LNCaP clone FGC (cell line): ENCODE results near the gene EXOSC10.
"Not testable (repeated sequence)": the region's sequence is repeated elsewhere in the genome, so short reads cannot be mapped to it uniquely, and the experiment has no call there.

Source experiments
- DNase-seq: peaks from one replicate; pipeline ENCODE4 v3.0.0-alpha.2; 2011; ENCODE audit warnings: low read depth
- H3K4me3 ChIP-seq: 2 replicates; pipeline ENCODE4 v1.5.1; 2011; ENCODE audit warnings: mild to moderate bottlenecking, low read depth, low read length, control low read depth
- TF ChIP-seq, protein P1 (sequence below): IDR thresholded peaks from 2 replicates; pipeline ENCODE4 v1.5.1; 2012; ENCODE audit warnings: mild to moderate bottlenecking; ENCODE audit not compliant: control insufficient read depth, insufficient read depth; ENCODE audit errors: extremely low read depth

EXOSC10 gene

DNA sequence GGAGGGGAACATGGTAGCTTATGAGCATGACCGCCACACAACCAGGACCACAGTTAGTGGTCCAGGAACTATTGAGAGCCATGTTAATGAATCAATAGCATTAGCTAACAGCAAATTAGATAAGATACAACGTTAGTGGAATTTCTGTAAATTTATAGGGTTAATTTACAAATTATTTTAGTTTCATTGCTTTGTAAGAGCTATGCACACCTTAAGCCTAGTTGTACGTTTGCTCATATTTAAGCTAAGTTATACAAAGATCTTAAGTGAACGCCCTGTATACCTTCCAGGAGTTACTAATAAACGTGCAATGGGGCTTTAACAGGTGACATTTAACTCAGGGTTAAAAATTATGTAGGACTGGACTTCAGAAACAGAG is 749 bp downstream of the EXOSC10 start:
- TF ChIP-seq, protein P1, sequence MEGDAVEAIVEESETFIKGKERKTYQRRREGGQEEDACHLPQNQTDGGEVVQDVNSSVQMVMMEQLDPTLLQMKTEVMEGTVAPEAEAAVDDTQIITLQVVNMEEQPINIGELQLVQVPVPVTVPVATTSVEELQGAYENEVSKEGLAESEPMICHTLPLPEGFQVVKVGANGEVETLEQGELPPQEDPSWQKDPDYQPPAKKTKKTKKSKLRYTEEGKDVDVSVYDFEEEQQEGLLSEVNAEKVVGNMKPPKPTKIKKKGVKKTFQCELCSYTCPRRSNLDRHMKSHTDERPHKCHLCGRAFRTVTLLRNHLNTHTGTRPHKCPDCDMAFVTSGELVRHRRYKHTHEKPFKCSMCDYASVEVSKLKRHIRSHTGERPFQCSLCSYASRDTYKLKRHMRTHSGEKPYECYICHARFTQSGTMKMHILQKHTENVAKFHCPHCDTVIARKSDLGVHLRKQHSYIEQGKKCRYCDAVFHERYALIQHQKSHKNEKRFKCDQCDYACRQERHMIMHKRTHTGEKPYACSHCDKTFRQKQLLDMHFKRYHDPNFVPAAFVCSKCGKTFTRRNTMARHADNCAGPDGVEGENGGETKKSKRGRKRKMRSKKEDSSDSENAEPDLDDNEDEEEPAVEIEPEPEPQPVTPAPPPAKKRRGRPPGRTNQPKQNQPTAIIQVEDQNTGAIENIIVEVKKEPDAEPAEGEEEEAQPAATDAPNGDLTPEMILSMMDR = no peak
- peak overlapping the region; percentile 96 for H3K4me3 ChIP-seq
- no peak for DNase-seq

DNA sequence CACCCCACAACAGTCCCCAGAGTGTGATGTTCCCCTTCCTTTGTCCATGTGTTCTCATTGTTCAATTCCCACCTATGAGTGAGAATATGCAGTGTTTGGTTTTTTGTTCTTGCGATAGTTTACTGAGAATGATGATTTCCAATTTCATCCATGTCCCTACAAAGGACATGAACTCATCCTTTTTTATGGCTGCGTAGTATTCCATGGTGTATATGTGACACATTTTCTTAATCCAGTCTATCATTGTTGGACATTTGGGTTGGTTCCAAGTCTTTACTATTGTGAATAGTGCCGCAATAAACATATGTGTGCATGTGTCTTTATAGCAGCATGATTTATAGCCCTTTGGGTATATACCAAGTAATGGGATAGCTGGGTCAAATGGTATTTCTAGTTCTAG is 15.9 kb downstream of the EXOSC10 start:
- not testable (repeated sequence) for H3K4me3 ChIP-seq, DNase-seq

DNA sequence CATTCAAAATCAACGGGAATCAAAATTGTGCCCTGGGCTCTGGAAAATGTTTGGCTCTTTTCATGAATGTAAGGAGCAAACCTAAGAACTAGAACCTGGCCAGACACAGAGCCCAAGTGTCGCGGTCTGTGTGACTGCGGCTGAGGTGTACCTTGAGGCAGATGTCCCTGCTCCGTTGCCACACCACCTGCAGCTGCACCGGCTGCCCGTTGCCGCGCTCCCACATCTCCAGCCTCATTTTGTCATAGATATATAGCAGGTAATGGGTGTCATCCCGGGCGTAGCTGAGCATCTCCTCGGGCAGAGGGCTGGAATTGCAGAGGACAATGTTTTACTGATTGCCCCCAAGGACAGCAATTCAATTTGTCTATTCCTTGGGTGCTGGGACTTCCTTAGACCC is 18.7 kb downstream of the EXOSC10 start:
- TF ChIP-seq, protein P1 = no peak
- H3K4me3 ChIP-seq = no peak overlapping the region
- no peak for DNase-seq

DNA sequence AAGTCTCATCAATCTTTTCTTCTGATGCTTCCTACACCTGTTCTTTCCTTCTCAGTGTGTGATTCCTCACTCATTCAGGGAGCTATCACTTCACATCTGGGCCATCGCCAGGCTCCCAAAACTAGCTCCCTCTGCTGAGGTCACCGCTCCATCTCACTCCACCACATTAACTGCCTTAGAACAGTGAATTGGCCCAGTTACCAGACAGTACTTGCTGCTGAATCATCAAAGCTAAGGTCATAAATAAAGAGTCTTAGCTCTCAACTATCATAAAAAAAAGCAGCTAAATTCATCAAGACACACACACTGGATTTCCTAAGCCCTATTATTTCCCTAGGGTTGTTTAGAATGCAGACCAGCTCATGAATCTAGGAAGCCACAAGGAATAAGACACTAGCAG is 21.0 kb downstream of the EXOSC10 start:
- H3K4me3 ChIP-seq = no peak overlapping the region
- no peak for DNase-seq
- TF ChIP-seq, protein P1 = no peak

DNA sequence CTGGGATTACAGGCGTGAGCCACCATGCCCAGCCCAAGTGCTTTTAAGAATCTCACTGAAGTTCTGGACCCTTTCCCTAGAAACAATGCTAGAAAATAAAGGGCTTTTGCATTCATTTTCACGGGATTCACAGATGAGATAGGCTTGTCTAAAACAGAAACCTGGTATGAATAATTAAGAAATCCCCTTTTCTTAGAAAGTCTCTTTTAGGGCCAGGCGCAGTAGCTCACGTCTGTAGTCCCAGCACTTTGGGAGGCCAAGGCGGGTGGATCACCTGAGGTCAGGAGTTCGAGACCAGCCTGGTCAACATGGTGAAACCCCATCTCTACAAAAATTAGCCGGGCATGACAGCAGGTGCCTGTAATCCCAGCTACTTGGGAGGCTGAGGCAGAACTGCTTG is 26.3 kb downstream of the EXOSC10 start:
- not testable (repeated sequence) for H3K4me3 ChIP-seq, DNase-seq

DNA sequence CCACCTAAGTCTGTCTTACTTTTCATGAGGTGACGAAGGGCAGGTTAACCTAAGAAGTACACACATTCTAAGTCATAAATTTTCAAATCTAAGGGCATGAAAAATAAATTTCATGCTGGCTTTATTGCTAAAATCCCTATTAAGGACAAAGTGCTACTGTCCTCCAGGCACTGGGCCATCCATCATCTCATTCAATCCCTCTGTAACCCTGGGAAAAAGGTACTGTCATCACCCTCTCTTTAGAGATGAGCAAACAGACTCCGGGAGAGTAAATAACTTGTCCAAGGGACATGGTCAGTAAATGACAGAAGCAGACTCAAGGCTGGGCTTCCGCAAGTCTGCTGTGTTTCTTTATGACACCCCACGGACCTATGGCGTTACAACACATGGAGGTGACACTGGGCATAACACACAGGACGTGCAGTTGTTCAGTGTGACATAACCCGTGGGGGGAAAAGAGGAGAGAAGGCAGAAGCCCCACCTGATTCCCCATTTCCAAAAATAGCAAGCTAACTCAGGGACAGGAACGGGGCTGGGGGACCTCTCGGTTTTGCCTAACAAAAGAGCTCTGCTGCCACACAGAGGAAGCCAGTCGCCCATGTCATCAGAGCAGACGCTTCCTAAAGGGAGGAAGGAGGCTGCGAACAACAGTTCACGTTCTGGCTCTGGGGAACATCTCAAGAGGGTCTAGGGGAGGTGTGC is 27.3 kb downstream of the EXOSC10 start:
- TF ChIP-seq, protein P1 = no peak; the same call in 1 of the 2 replicates
- peak; percentile 62 for DNase-seq
- no peak overlapping the region for H3K4me3 ChIP-seq

DNA sequence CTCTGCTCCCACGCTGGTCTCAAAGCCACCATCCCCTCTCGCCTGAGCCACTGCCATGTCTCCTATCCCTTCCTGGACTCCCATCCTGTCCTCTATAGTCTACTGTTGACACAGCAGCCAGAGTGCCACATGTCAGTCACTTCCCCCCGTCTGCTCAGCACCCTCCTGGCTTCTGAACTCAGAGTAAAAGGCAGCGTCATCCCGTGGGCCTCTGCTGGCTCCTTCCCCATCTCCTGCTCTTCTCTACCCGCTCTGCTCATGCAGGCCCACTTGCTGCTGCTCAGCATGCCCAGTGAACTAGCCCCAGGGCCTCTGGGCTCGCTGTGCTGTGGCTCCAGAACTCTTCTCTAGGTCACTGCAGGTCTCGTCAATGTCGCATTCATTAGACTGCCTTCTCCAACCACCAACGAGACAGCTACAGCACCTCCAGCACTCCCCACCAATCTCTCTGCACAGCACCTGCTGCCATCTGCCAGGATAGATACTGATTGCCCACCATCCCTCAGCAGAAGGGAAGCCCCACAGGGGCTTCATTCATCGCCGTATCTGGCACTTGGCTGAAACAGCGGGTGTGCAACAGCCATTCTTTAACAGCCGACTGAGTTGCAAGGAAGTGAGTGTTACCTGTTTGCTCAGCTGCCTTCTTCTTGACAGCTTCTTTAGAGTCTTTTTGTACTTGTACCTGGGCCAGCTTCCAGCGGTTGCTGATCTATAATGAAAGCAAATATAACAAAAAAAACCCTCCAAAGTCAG is 28.0 kb downstream of the EXOSC10 start:
- peak; percentile 77 for DNase-seq
- TF ChIP-seq, protein P1 = no peak
- no peak overlapping the region for H3K4me3 ChIP-seq

DNA sequence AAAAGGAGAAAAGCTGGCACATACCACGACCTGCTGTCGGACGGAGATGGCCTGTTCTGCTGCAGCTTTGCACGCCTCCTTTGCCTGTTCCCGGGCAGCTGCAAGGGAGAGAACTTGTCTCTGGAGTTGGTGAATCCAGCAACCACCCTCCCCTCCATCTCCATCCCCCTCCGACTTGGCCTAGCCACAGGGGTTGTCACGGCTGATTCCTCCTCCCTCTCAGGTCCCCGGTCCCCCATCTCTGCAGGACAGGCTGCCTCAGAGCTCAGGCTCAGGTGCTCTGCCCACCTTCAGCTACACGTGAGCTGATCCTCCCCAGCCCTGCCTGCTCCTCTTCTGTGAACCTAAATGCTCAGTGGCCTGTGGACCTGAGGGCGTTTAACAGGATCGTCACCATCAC is 28.8 kb downstream of the EXOSC10 start:
- DNase-seq = no peak
- TF ChIP-seq, protein P1 = no peak
- no peak overlapping the region for H3K4me3 ChIP-seq
